Esophagus squamous epithelium (tissue), 5 donors: Measurements from ENCODE around the gene GNG12. TPM values are rescaled to one million over a fixed set of nuclear protein-coding genes. Genes with fewer than 3 reads are reported as not detected.
A peak's percentile ranks its signal among the peaks of the same experiment; 100 is the strongest.

ENCODE experiments used
- DNase-seq: peaks from one replicate; lab custom pipeline; 2025; lab: John Stamatoyannopoulos, UW
- H3K27ac ChIP-seq, 4 donors: fragments of 200-600 bp; sonication (generic); one replicate each; pipeline ENCODE4 v1.5.1; 2016 to 2019; ENCODE audit warnings: mild to moderate bottlenecking in 1 of 4
- H3K27me3 ChIP-seq, 4 donors: fragments of 200-600 bp; sonication (generic); 1 replicate in 3 of 4; 2 replicates in 1 of 4; pipeline versions ENCODE4 v1.5.1 to v1.6.0; 2017 to 2021; ENCODE audit warnings: antibody characterized with exemption in 1 of 4
- H3K36me3 ChIP-seq, 3 donors: fragments of 200-600 bp; sonication (generic); one replicate each; pipeline ENCODE4 v1.5.1; 2016 to 2019
- H3K4me1 ChIP-seq, 3 donors: fragments of 200-600 bp; sonication (generic); one replicate each; pipeline ENCODE4 v1.5.1; 2017 to 2019
- H3K4me3 ChIP-seq, 4 donors: fragments of 200-600 bp; sonication (generic); 1 replicate in 3 of 4; 2 replicates in 1 of 4; pipeline ENCODE4 v1.5.1; 2016 to 2019; ENCODE audit warnings: mild to moderate bottlenecking in 2 of 4, moderate library complexity in 1 of 4
- H3K9me3 ChIP-seq, 3 donors: fragments of 200-600 bp; sonication (generic); one replicate each; pipeline ENCODE4 v1.5.1; 2016 to 2019
- POLR2A ChIP-seq, 4 donors: fragments of 450-650 bp; IDR thresholded peaks; one replicate each; pipeline ENCODE4 v1.6.1; 2017; ENCODE audit warnings: antibody characterized with exemption in 4 of 4, mild to moderate bottlenecking in 4 of 4, moderate library complexity in 3 of 4
- WGBS, 2 donors: methylation state at CpG; one replicate each; pipeline ENCODE4 v1.1.5; 2018; 5-methylcytosine and 5-hydroxymethylcytosine counted together
- intact Hi-C: fragments of 100-400 bp; cut with DNase I; formaldehyde crosslinking; loops from one replicate; pipeline ENCODE4 v1.15.0; 2022
- total RNA-seq, 4 donors: library from RNA; depleted of rRNA; stranded (reverse); fragments of >200 nt; gene quantifications; one replicate each; pipeline ENCODE4 v1.1.0, GENCODE V29; 2016
- TF ChIP-seq, protein P1 (sequence below), 6 experiments: fragments of 450-650 bp in 4 of 6; fragments of 200-600 bp in 2 of 6; sonication (generic) in 2 of 6; IDR thresholded peaks; one replicate each; pipeline ENCODE4 v1.5.1; 2016 to 2019; ENCODE audit warnings: antibody characterized with exemption in 6 of 6, mild to moderate bottlenecking in 4 of 6, moderate library complexity in 4 of 6
- donor health status: DM: yes; HTN: yes; CAD: no.

GNG12 gene
- 100 to 1,000 TPM in 1 of 4 donors, 10 to 100 TPM in 3; 65.4 to 104 (median 89.9) TPM for total RNA-seq

DNA sequence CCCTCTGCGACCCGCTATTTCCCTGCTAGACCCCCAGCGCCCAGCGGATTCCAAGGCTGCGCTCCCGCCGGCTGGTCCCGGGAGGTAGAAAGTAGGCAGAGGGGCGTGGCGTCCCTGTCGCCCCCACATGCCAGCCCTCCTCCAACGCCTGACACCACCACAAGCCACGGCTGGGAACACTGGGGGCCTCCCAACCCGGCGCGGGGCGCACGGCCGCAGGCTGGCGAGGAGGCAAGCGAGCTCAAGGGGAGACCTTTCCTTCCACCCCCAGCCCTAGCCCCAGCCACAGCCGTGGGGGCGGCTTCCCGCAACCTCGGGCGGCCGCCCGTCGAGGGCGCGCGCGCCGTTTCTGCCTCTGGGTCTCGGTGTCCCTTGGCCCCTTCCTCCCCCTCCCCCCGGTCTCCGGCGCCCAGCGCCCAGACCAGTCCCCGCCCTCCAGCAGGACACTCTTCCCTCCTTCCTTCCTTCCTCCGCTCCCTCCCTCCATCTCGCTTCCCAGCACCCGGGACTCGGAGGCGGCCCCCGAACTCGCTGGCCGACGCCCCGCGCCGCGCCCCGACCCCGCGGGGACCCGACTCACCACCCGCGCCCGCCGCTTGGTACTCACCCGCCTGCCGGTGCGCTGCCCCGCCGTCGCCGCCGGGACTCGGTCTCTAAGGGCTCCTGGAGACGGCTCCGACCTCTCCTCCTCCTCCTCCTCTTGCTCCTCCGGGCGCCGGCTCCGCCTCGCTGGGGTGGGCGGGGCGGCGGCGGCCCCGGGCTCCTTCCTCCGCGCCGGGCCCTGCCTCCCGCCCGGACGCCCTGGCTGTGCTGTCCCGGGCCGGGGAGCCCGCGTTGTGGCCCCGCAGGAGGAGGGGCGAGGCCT is at the start of gene GNG12:
GNG12 (minus strand) TSS at position 731 of the 865 bp plus-strand sequence. CDS start 125,781 bp downstream, outside the sequence.
- peaks cover 4 to 80% (median 35%) of the 10 kb centered on the region in 3 donors for H3K4me1 ChIP-seq
- intact Hi-C loops, result loop anchor here (10.0 kb wide), 2 partner anchors 58 to 148 kb away; partner anchors contain the start of gene GADD45A
- H3K36me3 ChIP-seq, result no peaks in the 10 kb centered on the region

DNA sequence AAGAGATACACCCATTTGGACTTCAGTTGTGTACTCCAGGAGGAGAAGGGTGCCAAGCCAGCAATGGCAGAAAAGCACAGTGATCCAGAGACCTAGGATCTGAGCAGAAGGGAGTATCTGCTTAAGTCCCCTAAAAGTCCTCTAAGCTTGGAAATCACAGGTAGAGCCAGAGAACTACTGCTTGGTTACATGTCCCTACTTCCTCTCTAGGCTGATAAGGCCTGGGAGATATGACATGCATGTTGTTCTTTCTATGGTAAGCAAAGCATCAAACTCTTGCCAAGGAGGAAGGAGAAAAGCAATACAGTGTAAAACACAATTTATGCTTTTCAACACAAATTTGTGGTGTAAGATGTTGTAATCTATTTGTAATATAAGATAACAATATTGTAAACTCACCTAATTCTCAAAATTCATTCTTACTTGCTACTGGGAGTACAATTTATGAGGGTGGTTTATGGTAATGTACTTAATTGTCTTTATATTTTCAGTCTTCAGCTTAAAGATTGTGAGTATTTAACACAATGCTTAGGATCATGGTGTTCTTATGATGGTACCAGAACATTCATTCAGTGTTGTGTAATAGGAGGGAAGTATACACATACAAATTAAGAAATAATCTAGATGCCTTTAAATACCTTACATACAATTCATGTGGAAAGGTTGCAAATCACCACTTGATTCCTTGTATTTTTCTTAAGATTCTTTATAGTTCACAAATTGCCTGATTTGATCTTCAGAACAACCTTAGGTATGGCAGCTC is 49.1 kb upstream of the GNG12 start:
- Histone ChIP-seq H3K27ac (no peak overlapping the region), H3K9me3 (no peaks in the 10 kb centered on the region), H3K36me3 (no peaks in the 10 kb centered on the region), H3K4me3 (no peak overlapping the region), H3K4me1 (no peaks in the 10 kb centered on the region), H3K27me3 (no peaks in the 10 kb centered on the region)
- TF ChIP-seq POLR2A (IDR thresholded peaks at IDR 0.05), result no peak
- TF ChIP-seq, protein P1, sequence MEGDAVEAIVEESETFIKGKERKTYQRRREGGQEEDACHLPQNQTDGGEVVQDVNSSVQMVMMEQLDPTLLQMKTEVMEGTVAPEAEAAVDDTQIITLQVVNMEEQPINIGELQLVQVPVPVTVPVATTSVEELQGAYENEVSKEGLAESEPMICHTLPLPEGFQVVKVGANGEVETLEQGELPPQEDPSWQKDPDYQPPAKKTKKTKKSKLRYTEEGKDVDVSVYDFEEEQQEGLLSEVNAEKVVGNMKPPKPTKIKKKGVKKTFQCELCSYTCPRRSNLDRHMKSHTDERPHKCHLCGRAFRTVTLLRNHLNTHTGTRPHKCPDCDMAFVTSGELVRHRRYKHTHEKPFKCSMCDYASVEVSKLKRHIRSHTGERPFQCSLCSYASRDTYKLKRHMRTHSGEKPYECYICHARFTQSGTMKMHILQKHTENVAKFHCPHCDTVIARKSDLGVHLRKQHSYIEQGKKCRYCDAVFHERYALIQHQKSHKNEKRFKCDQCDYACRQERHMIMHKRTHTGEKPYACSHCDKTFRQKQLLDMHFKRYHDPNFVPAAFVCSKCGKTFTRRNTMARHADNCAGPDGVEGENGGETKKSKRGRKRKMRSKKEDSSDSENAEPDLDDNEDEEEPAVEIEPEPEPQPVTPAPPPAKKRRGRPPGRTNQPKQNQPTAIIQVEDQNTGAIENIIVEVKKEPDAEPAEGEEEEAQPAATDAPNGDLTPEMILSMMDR (IDR thresholded peaks at IDR 0.05), result no peak
- intact Hi-C loops, result no loop called here
- no peak for DNase-seq

More for the DNA sequence above, at the start of gene GNG12:
- Histone ChIP-seq H3K9me3 (no peaks in the 10 kb centered on the region), H3K27me3 (peaks cover 0 to 15% (median 0%) of the 10 kb centered on the region in 4 donors), H3K4me3 (peak within 1 kb of the TSS; percentile 77 to 97 (median 82)), H3K27ac (peak within 1 kb of the TSS; percentile 92 to 97 (median 96))
- peak in 2 of 4 donors; percentile 68 to 73 for TF ChIP-seq POLR2A (IDR thresholded peaks at IDR 0.05)
- TF ChIP-seq, protein P1 (IDR thresholded peaks at IDR 0.05), result peak in 1 of 6 experiments; percentile 6
- 1 to 7% methylated on average over 18 to 29 of the region's 94 CpGs for WGBS, 2 donors
- no peak for DNase-seq

DNA sequence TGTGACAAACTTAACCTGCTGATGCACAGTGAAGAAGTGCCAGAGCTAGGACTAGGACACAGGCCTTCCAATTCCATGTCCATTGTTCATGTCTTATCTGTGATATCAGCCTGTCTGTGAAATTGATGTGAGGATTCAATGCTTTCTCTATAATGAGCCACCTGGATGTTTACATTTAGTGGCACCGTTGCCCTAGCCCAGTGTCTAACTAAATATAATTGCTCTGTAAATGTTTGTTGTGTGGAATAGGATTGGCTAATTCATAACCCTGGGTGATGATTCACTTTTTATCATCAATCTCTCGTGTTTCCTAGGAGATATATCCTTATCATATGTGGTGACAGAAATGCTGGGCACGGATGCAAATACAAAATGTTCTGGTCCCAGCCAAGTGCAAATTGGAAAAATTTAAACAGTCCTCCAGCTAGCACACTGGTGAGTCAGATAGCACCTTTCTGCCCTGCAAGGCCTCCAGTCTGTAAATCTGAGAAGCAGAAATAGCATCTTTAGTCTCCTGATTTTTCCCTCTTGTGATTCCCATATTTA is 46.9 kb upstream of the GNG12 start:
- 11 to 28% methylated on average over 3 of the region's 3 CpGs for WGBS, 2 donors
- intact Hi-C loops, result no loop called here
- H3K4me1 ChIP-seq, result no peaks in the 10 kb centered on the region
- no peaks in the 10 kb centered on the region for H3K27me3 ChIP-seq
- no peaks in the 10 kb centered on the region for H3K36me3 ChIP-seq
- no peak overlapping the region for H3K4me3 ChIP-seq
- H3K27ac ChIP-seq, result no peak overlapping the region
- DNase-seq, result no peak
- no peaks in the 10 kb centered on the region for H3K9me3 ChIP-seq
- TF ChIP-seq, protein P1 (IDR thresholded peaks at IDR 0.05), result no peak
- TF ChIP-seq POLR2A (IDR thresholded peaks at IDR 0.05), result no peak

DNA sequence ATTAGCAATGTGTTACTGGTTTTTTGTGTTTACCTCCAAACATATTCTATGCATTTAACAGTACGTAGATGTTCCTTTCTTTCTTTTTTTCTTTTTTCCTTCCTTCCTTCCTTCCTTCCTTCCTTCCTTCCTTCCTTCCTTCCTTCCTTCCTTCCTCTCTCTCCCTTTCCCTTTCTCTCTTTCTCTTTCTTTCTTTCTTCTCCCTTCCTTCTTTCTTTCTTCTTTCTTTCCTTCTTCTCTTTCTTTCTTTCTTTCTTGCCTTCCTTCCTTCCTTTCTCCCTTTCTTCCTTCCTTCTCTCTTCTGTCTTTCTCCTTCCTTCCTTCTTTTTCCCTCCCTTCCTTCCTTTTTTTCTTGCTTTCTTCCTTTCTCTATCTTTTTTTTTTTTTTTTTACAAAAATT is 46.2 kb upstream of the GNG12 start:
- Histone ChIP-seq H3K27ac (no peak overlapping the region), H3K4me3 (no peak overlapping the region), H3K27me3 (no peaks in the 10 kb centered on the region), H3K4me1 (no peaks in the 10 kb centered on the region), H3K36me3 (no peaks in the 10 kb centered on the region), H3K9me3 (no peaks in the 10 kb centered on the region)
- TF ChIP-seq POLR2A (IDR thresholded peaks at IDR 0.05), result no peak
- TF ChIP-seq, protein P1 (IDR thresholded peaks at IDR 0.05), result no peak
- WGBS, 2 donors, result 76 to 88% methylated on average over 1 of the region's 1 CpG
- intact Hi-C loops, result no loop called here
- DNase-seq, result no peak
